HepG2 (cell line): ENCODE measurements around the gene FGFR3. TPM values are rescaled to one million over a fixed set of nuclear protein-coding genes. Genes with fewer than 3 reads are reported as not detected.
A peak's percentile ranks its signal among the peaks of the same experiment; 100 is the strongest.

Experiments
- AGO1 ChIP-seq: fragments of 200-400 bp; formaldehyde crosslinking; IDR thresholded peaks from 2 replicates; pipeline ENCODE4 v1.6.1; 2017; ENCODE audit warnings: mild to moderate bottlenecking, low read depth, low read length, moderate library complexity; ENCODE audit not compliant: poor library complexity, severe bottlenecking
- ARNTL ChIP-seq: sonication (generic); formaldehyde crosslinking; IDR thresholded peaks from 2 replicates; pipeline ENCODE4 v1.4.0; 2020; ENCODE audit warnings: mild to moderate bottlenecking, missing genetic modification reagents
- FOXO4 ChIP-seq: sonication (generic); formaldehyde crosslinking; conservative IDR thresholded peaks from 2 replicates; pipeline ENCODE4 v1.8.1; 2023; ENCODE audit warnings: missing genetic modification reagents
- GFI1 ChIP-seq: sonication (generic); formaldehyde crosslinking; IDR thresholded peaks from 2 replicates; pipeline ENCODE4 v1.5.0; 2020; ENCODE audit warnings: missing genetic modification reagents, mild to moderate bottlenecking, borderline replicate concordance
- HMGXB4 ChIP-seq, 2 experiments: sonication (generic) in 1 of 2; formaldehyde crosslinking in 1 of 2; IDR thresholded peaks; 2 replicates each; pipeline versions ENCODE4 v1.4.0 to v1.6.1; 2018 to 2020; ENCODE audit warnings: missing genetic modification reagents in 2 of 2, borderline replicate concordance in 1 of 2, low read depth in 1 of 2, mild to moderate bottlenecking in 1 of 2, missing biosample characterization in 1 of 2
- HNRNPL ChIP-seq: fragments of 200-400 bp; formaldehyde crosslinking; IDR thresholded peaks from 2 replicates; pipeline ENCODE4 v1.6.1; 2017; ENCODE audit warnings: mild to moderate bottlenecking, low read depth, low read length
- LBX2 ChIP-seq: sonication (generic); formaldehyde crosslinking; IDR thresholded peaks from 2 replicates; pipeline ENCODE4 v1.5.0; 2020; ENCODE audit warnings: missing genetic modification reagents, mild to moderate bottlenecking, borderline replicate concordance
- MXD1 ChIP-seq: sonication (generic); formaldehyde crosslinking; IDR thresholded peaks from 2 replicates; pipeline ENCODE4 v1.4.0; 2020; ENCODE audit warnings: mild to moderate bottlenecking, missing genetic modification reagents
- NRL ChIP-seq: sonication (generic); formaldehyde crosslinking; IDR thresholded peaks from 2 replicates; pipeline ENCODE4 v1.5.0; 2020; ENCODE audit warnings: missing genetic modification reagents, mild to moderate bottlenecking, moderate library complexity, borderline replicate concordance
- RARG ChIP-seq: sonication (generic); formaldehyde crosslinking; IDR thresholded peaks from 2 replicates; pipeline ENCODE4 v1.4.0; 2020; ENCODE audit warnings: low read depth, mild to moderate bottlenecking, missing genetic modification reagents
- ZNF768 ChIP-seq: sonication (generic); formaldehyde crosslinking; IDR thresholded peaks from 2 replicates; pipeline ENCODE4 v1.4.0; 2020; ENCODE audit warnings: missing genetic modification reagents
- polyA plus RNA-seq, 8 experiments: library from polyadenylated mRNA; depleted of rRNA in 3 of 8; stranded (reverse) in 7 of 8; unstranded in 1 of 8; fragments of >200 nt; fragmentation: Illumina TruSeq in 4 of 8; extraction: Trizol in 4 of 8; gene quantifications; 2 replicates each; pipeline versions ENCODE4 v1.2.1 to v1.2.3, GENCODE V29; 2011 to 2016; ENCODE audit warnings: low read depth in 4 of 8, missing spikeins in 1 of 8, mixed read lengths in 1 of 8; ENCODE audit not compliant: insufficient read depth in 1 of 8
- total RNA-seq, 5 experiments: library from RNA; depleted of rRNA; stranded (reverse); fragments of >200 nt; fragmentation: Illumina TruSeq; extraction: Trizol; gene quantifications; 2 replicates each; pipeline ENCODE4 v1.2.3, GENCODE V29; 2016; ENCODE audit warnings: low read depth in 1 of 5

Gene FGFR3
- total and polyA plus RNA-seq, 2 of the 13 experiments (the other 11 are each of a cell fraction or from before 2014, with no cell fraction given), result 103 to 109 TPM

GRCh38 chr4:1750381-1751154 is 42.5 kb upstream of the FGFR3 start (continued):
- TF ChIP-seq ARNTL, result 0 out of 2 replicates have a peak, but pooled peaks have one; percentile 25
- 0 out of 2 replicates have a peak, but pooled peaks have one; percentile 29 for TF ChIP-seq HNRNPL
- TF ChIP-seq AGO1, result peak; percentile 5
- 0 out of 4 replicates have a peak, but pooled peaks of 1 of the 2 experiments have one; percentile 14 for TF ChIP-seq HMGXB4 (CRISPR knock-in tag; IDR thresholded peaks at IDR 0.05; ENCODE audit: borderline replicate concordance in 1 of 2, low read depth in 1 of 2)
- 0 out of 2 replicates have a peak, but pooled peaks have one; percentile 23 for TF ChIP-seq LBX2 (CRISPR knock-in tag)
- 0 out of 2 replicates have a peak, but pooled peaks have one; percentile 82 for TF ChIP-seq FOXO4 (CRISPR knock-in tag)
- TF ChIP-seq NRL (CRISPR knock-in tag), result peak; percentile 40; the same call in 1 of the 2 replicates
- TF ChIP-seq RARG (CRISPR knock-in tag), result no peak
- TF ChIP-seq GFI1, result no peak
- 0 out of 2 replicates have a peak, but pooled peaks have one; percentile 3 for TF ChIP-seq MXD1 (CRISPR knock-in tag)
- TF ChIP-seq ZNF768 (CRISPR knock-in tag), result peak; percentile 15; the same call in 1 of the 2 replicates
- TF ChIP-seq, all 625 proteins: peak for 18
